HG03139 (cell line): ENCODE results near the gene GOSR1.
"Not testable (repeated sequence)": the region's sequence is repeated elsewhere in the genome, so short reads cannot be mapped to it uniquely, and the experiment has no call there.

Source experiments
- ATAC-seq: cut with Tn5 transposase; IDR thresholded peaks from one replicate; pipeline ENCODE4 v1.9.1; 2021; ENCODE audit not compliant: unreplicated experiment

The GOSR1 gene

GRCh38 chr17:30505868-30506417 lies 28.7 kb downstream of the GOSR1 start:
- no peak for ATAC-seq

GRCh38 chr17:30506481-30506880 lies 29.3 kb downstream of the GOSR1 start:
- ATAC-seq: no peak

DNA sequence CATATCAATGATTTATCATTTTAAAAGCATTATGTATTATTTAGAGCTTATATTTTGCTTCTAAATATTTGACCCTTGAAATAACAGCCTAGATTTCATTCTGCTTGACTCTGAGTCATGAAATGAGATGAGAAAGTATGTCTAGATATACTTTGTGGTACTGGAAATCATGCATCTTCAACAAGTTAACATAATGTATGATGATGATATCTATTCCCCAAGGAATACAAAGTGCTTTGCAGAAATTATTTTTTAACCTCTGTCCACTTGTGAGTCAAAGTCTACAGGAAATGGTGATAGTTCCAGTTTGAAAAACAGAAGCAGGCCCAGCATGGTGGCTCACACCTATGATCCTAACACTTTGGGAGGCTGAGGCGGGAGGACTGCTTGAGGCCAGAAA lies 36.1 kb downstream of the GOSR1 start:
- no peak for ATAC-seq

DNA sequence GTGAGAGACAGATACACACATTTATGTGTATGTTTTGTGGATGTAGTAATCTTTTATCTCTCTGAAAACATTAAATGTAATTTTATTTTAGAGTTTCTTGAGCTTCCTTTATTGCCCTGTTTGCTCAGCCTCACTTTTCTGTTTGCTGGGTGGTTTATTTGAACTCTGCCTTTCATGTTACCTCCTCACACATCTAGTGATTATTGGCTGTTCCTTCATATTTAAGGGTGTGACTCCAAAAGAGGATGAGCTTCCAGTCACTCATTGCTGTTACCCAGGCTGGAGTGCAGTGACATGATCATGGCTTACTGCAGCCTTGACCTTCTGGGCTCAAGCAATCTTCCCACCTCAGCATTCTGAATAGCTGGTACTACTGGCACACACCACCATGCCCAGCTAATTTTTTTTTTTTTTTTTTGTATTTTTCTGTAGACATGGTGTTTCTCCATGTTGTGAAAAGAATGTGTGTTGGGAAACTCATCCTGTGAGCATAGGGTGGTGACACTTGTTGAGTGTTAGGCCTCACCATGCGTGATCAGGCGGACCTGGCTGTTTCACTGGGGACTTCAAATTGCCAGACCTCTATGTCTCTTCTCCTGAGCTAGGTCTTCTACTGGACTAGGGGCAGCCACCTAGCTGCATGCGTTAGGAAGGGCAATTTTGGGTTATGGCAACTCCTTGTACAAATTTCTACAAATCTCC lies 37.8 kb downstream of the GOSR1 start:
- no peak for ATAC-seq

GRCh38 chr17:30517786-30518185 lies 40.6 kb downstream of the GOSR1 start:
- ATAC-seq: no peak

- ATAC-seq: no peak
Observed at GRCh38 chr17:30519166-30519565, 42.0 kb downstream of the GOSR1 start.

DNA sequence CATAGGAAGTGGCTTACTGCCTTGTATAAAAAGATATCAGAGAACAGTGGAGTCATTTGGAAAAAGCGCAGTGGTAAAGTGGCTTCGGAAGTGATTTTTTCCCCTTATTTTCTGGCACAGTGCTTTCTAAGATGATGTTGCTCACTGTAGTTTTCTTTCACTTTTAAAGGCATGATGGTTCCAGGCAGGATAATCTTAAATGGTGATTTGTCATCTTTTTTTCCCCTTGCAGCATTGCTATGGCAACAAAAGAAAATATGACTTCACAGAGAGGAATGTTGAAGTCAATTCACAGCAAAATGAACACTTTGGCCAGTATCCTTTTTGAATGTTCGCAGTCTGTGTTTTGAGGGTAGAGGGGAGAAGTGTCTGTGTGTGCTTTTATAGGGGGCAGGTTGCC lies 42.5 kb downstream of the GOSR1 start:
- ATAC-seq: no peak

- no peak for ATAC-seq
Observed at GRCh38 chr17:30520436-30520835, 43.2 kb downstream of the GOSR1 start.

GRCh38 chr17:30520882-30521281 lies 43.7 kb downstream of the GOSR1 start:
- ATAC-seq: no peak

- ATAC-seq: no peak
Observed at GRCh38 chr17:30521766-30522165, 44.6 kb downstream of the GOSR1 start.

DNA sequence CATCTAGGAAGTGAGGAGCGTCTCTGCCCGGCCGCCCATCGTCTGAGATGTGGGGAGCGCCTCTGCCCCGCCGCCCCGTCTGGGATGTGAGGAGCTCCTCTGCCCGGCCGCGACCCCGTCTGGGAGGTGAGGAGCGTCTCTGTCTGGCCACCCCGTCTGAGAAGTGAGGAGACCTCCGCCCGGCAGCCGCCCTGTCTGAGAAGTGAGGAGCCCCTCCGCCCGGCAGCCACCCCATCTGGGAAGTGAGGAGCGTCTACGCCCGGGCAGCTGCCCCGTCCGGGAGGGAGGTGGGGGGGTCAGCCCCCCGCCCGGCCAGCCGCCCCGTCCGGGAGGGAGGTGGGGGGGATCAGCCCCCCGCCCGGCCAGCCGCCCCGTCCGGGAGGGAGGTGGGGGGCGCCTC lies 46.0 kb downstream of the GOSR1 start:
- not testable (repeated sequence) for ATAC-seq

- no peak for ATAC-seq
Observed at GRCh38 chr17:30524847-30525246, 47.6 kb downstream of the GOSR1 start.

GRCh38 chr17:30526401-30526800 lies 49.2 kb downstream of the GOSR1 start:
- no peak for ATAC-seq

- not testable (repeated sequence) for ATAC-seq
Observed at GRCh38 chr17:30528701-30529100, 51.5 kb downstream of the GOSR1 start.

DNA sequence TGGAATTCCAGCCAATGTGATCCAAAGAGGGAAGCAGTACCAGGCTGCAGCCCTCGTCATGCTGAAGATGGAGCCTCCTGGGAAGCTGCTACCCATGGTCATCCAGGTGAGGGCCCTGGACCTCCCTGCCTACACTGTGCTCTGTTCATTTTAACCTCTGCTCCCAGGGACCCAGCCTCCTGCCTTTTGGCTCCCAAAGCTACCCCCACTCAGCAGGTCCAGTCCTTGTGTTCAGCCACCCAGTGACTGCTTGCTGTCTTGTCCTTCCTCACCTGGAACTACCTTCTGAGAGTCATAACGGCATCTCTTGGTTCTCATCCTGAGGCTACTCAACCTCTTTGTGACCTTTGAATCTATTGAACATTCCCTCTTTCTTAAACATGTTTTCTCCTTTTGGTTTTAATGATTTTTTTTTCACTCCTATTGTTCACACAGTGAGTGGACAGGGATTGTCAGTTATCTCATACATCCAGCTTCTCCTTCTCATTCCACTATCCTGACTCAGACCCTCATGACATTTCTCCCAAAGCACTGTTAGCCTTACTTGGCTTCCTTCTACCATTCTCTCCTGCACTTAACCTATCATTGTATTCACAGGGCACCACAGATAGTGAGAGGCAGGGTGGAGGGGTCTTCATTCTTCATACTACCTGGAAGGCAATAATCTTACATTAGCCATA lies 53.3 kb downstream of the GOSR1 start:
- ATAC-seq: no peak

DNA sequence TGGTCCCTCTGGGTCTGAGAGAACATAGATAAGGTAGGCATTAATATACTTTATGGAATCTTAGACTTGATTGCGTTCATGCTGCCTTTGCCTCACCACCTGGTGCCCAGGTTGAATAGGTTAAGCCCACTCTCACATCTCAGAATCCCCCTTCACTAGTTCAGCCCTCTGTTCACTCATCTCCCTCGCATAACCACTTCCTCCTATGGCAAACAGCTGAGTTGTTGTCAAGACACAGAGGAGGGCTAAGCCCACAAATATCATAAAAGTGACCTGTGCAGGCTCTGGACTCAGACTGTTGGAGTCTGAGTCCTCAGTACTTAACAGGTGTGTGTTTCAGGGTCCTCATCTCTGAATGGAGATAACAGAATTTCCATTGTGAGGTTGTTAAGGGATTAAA lies 55.7 kb downstream of the GOSR1 start:
- ATAC-seq: no peak

DNA sequence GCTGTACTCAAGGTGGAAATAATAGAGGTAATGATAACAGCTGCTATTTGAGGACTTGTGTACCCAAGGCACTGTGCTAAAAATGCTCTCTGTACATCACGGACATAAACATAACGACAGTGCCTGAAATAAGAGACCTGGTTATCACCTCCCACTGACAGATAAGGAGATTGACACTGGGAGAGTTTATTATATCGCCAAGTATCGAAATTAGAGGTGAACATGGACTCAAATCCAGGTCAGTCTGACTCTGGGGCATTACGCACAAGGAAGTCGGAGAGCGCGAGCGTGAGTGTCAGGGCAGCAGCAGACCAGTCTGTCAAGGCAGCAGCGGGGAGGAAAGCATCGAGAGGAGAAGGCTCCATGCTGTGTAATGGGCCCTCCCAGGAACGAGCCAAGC lies 57.1 kb downstream of the GOSR1 start:
- ATAC-seq: no peak

- no peak for ATAC-seq
Observed at GRCh38 chr17:30534938-30535921, 58.0 kb downstream of the GOSR1 start.

DNA sequence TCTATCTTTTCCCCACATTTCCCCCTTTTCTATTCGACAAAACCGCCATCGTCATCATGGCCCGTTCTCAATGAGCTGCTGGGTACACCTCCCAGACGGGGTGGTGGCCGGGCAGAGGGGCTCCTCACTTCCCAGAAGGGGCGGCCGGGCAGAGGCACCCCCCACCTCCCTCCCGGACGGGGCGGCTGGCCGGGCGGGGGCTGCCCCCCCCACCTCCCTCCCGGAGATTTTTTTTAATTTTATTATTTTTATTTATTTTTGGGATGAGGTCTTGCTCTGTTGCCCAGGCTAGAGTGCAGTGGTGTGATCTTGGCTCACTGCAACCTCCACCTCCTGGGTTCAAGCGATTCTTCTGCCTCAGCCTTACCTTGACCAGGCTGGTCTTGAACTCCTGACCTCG lies 59.6 kb downstream of the GOSR1 start:
- ATAC-seq: not testable (repeated sequence)

- not testable (repeated sequence) for ATAC-seq
Observed at GRCh38 chr17:30537667-30538066, 60.5 kb downstream of the GOSR1 start.

DNA sequence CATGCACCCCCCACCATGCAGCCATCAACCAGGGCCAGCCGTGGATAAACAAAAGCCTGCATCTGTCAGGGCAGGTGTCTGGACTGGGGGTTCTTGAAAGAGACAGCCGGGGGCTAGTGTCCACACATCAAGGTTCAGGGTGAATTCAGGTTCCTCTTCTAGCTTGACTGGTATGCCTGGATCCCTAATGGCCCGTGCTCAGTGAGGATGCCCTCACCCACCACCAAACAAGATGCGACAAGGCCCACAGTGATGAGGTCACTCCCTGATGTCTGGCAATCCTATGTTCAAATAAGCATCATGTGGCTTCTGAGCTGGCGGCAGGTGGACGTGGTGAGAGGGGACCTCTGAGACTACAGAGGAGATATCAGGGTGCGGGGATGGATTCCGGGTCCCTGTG lies 64.6 kb downstream of the GOSR1 start:
- ATAC-seq: no peak
